Mesenteric fat pad (tissue), 1 donor: ENCODE results near the gene PIGQ. TPM values are rescaled to one million over a fixed set of nuclear protein-coding genes. Genes with fewer than 3 reads are reported as not detected.

Experiments used
- DNase-seq: peaks from one replicate; pipeline ENCODE4 v3.0.0-alpha.2; 2020; ENCODE audit warnings: low spot score
- microRNA-seq: library from miRNA; unstranded; fragments of <30 nt; microRNA quantifications from one replicate; pipeline ENCODE4 v1.2.0, GENCODE V29; 2020; ENCODE audit warnings: borderline number of aligned reads
- total RNA-seq: library from RNA; stranded (reverse); fragmentation: NEBNext Ultra II Directional; extraction: Animal tissue kit (Norgen Biotek cat#: 25700); gene quantifications from one replicate; pipeline ENCODE4 v1.2.1, GENCODE V29; 2021
- donor health status: DM: yes; HTN: yes; CAD: no.

Gene PIGQ
- total RNA-seq, 1 donor from 2014 or later = 32.4 TPM

GRCh38 chr16:625977-626765 lies 56.4 kb downstream of the PIGQ start:
- no peak for DNase-seq

- DNase-seq = no peak
Observed at GRCh38 chr16:626787-627453, 57.2 kb downstream of the PIGQ start.

- DNase-seq = no peak
Observed at GRCh38 chr16:627454-628239, 57.9 kb downstream of the PIGQ start.

GRCh38 chr16:628321-629061 lies 58.7 kb downstream of the PIGQ start:
- no peak for DNase-seq

GRCh38 chr16:629185-629832 lies 59.5 kb downstream of the PIGQ start:
- no peak for DNase-seq

- DNase-seq = no peak
Observed at GRCh38 chr16:629833-630248, 60.1 kb downstream of the PIGQ start.

- no peak for DNase-seq
Observed at GRCh38 chr16:630249-630814, 60.6 kb downstream of the PIGQ start.

GRCh38 chr16:630815-631405 lies 61.1 kb downstream of the PIGQ start, which contains the start of gene WFIKKN1:
Gene WFIKKN1 (plus strand): TSS chr16:630985. CDS start chr16:631254, 269 bp downstream.
- no peak for DNase-seq

GRCh38 chr16:631808-632358 lies 62.1 kb downstream of the PIGQ start:
- no peak for DNase-seq

- no peak for DNase-seq
Observed at GRCh38 chr16:632486-633335, 62.9 kb downstream of the PIGQ start.

GRCh38 chr16:633336-634050 lies 63.7 kb downstream of the PIGQ start:
- DNase-seq = no peak

Small RNAs within 50 kb of the gene (microRNA-seq; reads per million reads assigned to microRNA genes)
- gene MIR3176 (2.2 reads per million), gene MIR5587 (not detected)

Other genes with a start within 250 kb of the PIGQ start
- 19.4 TPM for gene AXIN1, start 217.2 kb upstream of the PIGQ start, total RNA-seq
- 40.1 TPM for gene MRPL28, start 199.4 kb upstream of the PIGQ start, total RNA-seq
- gene PGAP6, start 188.0 kb upstream of the PIGQ start, total RNA-seq = 39.0 TPM
- 139 TPM for gene NME4, start 172.8 kb upstream of the PIGQ start, total RNA-seq
- gene DECR2, start 168.1 kb upstream of the PIGQ start, total RNA-seq = 21.8 TPM
- gene RAB11FIP3, start 144.3 kb upstream of the PIGQ start, total RNA-seq = 35.2 TPM
- gene CAPN15, start 42.3 kb upstream of the PIGQ start, total RNA-seq = 49.2 TPM
- gene PRR35, start 9.6 kb upstream of the PIGQ start, total RNA-seq = not detected
- gene NHLRC4, start 3.0 kb upstream of the PIGQ start, total RNA-seq = 1.3 TPM
- gene RAB40C, start 20.1 kb downstream of the PIGQ start, total RNA-seq = 17.3 TPM
- gene WFIKKN1, start 61.0 kb downstream of the PIGQ start, total RNA-seq = 0.55 TPM
- 62.2 TPM for gene METTL26, start 66.3 kb downstream of the PIGQ start, total RNA-seq
- gene MCRIP2, start 71.9 kb downstream of the PIGQ start, total RNA-seq = 34.7 TPM
- gene WDR90, start 79.4 kb downstream of the PIGQ start, total RNA-seq = 21.1 TPM
- gene RHOT2, start 98.2 kb downstream of the PIGQ start, total RNA-seq = 73.9 TPM
- gene RHBDL1, start 105.7 kb downstream of the PIGQ start, total RNA-seq = 0.84 TPM
- gene STUB1, start 110.4 kb downstream of the PIGQ start, total RNA-seq = 109 TPM
- 55.3 TPM for gene JMJD8, start 114.4 kb downstream of the PIGQ start, total RNA-seq
- gene WDR24, start 120.4 kb downstream of the PIGQ start, total RNA-seq = 8.1 TPM
- not detected for gene FBXL16, start 135.8 kb downstream of the PIGQ start, total RNA-seq
- 30.3 TPM for gene METRN, start 145.2 kb downstream of the PIGQ start, total RNA-seq
- gene ANTKMT, start 151.2 kb downstream of the PIGQ start, total RNA-seq = 30.9 TPM
- 1.0 TPM for gene CCDC78, start 156.5 kb downstream of the PIGQ start, total RNA-seq
- 7.4 TPM for gene HAGHL, start 157.1 kb downstream of the PIGQ start, total RNA-seq
- gene CIAO3, start 171.0 kb downstream of the PIGQ start, total RNA-seq = 21.0 TPM
- not detected for gene MSLN, start 190.8 kb downstream of the PIGQ start, total RNA-seq
- gene RPUSD1, start 218.4 kb downstream of the PIGQ start, total RNA-seq = 16.8 TPM
- 5.6 TPM for gene CHTF18, start 218.7 kb downstream of the PIGQ start, total RNA-seq
- not detected for gene GNG13, start 230.8 kb downstream of the PIGQ start, total RNA-seq